Cardiac fibroblast (primary cell): ENCODE measurements around the gene CENPP.
A peak's percentile ranks its signal among the peaks of the same experiment; 100 is the strongest.

ENCODE experiments used
- DNase-seq, 2 donors: peaks; one replicate each; pipeline versions ENCODE4 v3.0.0 to v3.0.0-alpha.2; 2010; ENCODE audit warnings: low read depth in 2 of 2
- H3K4me3 ChIP-seq, 2 donors: replicated peaks in 1 of 2; 1 replicate in 1 of 2; 2 replicates in 1 of 2; pipeline ENCODE4 v1.5.1; 2011; ENCODE audit warnings: low read depth in 2 of 2, low read length in 2 of 2, mild to moderate bottlenecking in 2 of 2, moderate library complexity in 1 of 2
- TF ChIP-seq, protein P1 (sequence below): IDR thresholded peaks from one replicate; pipeline ENCODE4 v1.5.1; 2011; ENCODE audit warnings: low read depth, mild to moderate bottlenecking, low read length, inconsistent platforms

CENPP gene

DNA sequence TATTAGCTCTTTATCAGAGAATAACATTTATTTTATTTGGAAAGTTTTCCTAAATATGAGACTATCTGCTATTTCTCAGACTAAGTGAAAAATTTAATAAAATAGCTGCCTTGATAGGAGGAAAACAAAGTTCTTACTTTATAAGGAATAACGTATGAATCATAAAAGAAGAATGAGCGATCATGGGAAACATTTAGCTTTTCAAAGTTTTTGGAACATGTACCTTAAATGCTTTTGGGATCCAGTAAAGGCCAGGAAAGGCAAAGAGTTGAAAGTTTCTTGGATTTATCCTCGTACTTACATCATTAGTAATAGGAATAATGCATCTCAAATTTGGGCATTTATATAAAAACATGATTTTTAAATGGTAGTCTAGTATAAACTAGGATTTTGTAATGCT is 59.2 kb downstream of the CENPP start:
- no peak overlapping the region for H3K4me3 ChIP-seq
- DNase-seq, result peak; percentile 40 to 61
- TF ChIP-seq, protein P1, sequence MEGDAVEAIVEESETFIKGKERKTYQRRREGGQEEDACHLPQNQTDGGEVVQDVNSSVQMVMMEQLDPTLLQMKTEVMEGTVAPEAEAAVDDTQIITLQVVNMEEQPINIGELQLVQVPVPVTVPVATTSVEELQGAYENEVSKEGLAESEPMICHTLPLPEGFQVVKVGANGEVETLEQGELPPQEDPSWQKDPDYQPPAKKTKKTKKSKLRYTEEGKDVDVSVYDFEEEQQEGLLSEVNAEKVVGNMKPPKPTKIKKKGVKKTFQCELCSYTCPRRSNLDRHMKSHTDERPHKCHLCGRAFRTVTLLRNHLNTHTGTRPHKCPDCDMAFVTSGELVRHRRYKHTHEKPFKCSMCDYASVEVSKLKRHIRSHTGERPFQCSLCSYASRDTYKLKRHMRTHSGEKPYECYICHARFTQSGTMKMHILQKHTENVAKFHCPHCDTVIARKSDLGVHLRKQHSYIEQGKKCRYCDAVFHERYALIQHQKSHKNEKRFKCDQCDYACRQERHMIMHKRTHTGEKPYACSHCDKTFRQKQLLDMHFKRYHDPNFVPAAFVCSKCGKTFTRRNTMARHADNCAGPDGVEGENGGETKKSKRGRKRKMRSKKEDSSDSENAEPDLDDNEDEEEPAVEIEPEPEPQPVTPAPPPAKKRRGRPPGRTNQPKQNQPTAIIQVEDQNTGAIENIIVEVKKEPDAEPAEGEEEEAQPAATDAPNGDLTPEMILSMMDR, result no peak

DNA sequence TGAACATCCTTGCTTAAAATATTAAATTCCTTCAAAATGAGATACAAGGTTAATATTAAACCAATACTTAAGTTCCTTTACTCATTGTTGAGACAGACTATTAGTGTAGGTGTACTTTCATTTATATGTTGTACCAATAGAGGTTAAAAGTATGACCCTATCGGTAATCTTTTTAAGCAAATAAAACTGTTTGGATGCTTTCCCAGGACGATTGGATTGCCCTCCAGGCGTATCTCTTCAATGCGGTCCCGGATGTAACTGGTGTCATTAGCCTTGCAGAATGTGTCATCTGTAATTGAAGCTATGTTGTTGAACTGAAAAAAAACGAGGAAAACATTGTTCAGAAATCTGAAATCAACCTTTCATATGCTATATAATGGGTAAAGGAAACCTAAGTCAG is 59.7 kb downstream of the CENPP start:
- TF ChIP-seq, protein P1, result no peak
- no peak for DNase-seq
- no peak overlapping the region for H3K4me3 ChIP-seq

DNA sequence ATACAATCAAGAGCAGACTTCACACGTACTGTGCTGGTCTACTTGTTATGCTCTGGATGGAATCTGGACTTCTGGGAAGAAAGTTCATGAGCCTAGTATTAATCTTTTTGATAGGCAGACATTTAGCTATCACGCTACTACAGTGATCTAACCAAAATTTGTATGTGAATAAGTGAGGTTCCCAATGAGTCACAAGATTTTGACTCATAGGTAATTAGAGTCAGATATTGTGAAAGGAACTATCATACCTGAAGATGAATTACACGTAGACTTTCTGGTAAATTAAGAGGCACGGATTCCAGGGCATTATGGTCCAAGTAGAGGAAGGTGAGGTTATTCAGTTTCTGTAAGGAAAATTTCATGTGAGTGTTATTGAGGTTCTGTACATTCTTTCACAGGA is 60.2 kb downstream of the CENPP start:
- H3K4me3 ChIP-seq, result no peak overlapping the region
- DNase-seq, result peak in 1 of 2 donors; percentile 27
- TF ChIP-seq, protein P1, result no peak

DNA sequence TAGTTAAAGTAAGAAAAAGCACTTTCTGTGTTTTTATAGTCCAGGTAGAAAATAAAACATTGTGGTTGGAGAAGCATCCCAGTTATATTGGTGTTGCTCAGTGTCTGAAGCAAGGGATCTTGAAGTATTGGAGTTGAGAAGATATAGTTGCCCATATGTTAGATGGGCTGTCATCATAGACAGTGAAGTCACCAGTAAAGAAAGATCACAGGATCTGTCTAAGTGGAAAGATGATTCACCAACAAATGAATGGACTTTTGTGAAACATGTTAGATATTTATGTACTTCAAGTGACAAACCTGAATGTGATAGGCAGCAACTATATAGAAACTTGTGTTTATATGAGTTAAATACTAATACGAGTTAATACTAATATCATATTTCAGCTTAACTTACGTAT is 66.9 kb downstream of the CENPP start:
- TF ChIP-seq, protein P1, result no peak
- DNase-seq, result peak in 1 of 2 donors; percentile 33
- H3K4me3 ChIP-seq, result no peak overlapping the region

DNA sequence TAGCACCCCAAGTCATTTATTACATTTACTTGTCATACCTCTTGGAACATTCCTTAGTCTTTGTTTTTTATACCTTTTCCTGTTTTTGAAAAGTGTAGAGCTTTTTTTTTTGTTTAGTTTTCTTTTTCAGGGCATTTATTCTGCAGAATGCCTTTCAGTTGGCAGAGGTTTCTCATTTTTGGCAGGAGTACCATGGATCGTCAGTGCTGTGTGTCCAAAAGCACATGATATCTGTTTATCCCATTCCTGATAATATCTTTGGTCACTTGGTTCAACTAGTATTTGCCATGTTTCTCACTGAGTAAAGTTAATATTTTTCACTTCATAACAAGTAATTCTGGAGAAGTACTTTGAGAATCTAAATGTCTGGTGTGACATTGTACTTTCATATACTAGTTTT is 67.9 kb downstream of the CENPP start:
- TF ChIP-seq, protein P1, result no peak
- peak; percentile 24 to 60 for DNase-seq

DNA sequence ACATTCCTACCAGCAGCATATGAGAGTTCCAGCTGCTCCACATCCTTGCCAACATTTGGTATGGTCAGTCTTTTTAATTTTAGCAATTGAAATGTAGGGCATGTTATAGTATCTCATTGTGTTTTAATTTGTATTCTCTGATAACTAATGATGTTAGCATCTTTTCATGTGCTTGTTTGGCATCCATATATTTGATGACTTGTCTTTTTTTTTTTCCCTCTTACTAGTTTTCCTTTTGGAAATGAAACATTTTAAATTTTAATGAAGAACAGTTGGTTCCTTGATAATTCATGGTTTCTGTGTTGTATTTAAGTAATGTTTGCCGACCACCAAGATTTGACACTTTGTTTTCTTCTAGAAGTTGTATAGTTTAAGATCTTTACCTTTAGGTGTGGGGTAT is 69.9 kb downstream of the CENPP start:
- DNase-seq, result no peak
- H3K4me3 ChIP-seq, result no peak overlapping the region
- TF ChIP-seq, protein P1, result no peak

More for the DNA sequence above, 67.9 kb downstream of the CENPP start:
- H3K4me3 ChIP-seq, result no peak overlapping the region

DNA sequence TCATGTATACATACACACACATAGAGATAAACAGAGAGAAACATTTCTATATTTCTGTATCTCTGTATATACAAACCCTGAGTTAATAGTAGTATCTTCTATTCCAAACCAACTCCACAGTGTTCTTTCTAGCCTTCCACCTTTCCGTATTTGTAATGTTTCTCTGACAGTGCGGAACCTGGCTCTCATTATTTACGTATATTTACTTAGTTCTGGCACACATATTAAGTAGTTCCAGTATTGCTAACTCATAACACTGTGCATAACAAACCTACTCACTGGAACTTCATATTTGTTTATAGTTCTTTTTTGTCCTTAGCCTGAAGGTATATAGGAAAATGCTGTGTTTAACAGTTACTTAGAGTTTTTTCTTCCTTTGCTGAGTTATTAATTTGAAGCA is 72.1 kb downstream of the CENPP start:
- TF ChIP-seq, protein P1, result no peak
- no peak overlapping the region for H3K4me3 ChIP-seq
- no peak for DNase-seq
